Effector memory CD8-positive, alpha-beta T cell (primary cell): Measurements from ENCODE around the gene SYDE2.
A peak's percentile ranks its signal among the peaks of the same experiment; 100 is the strongest.
"Not testable (repeated sequence)": the region's sequence is repeated elsewhere in the genome, so short reads cannot be mapped to it uniquely, and the experiment has no call there.

Experiments used
- ATAC-seq: fragments of 150-1000 bp; cut with Tn5 transposase; replicated peaks from 2 replicates; pipeline ENCODE4 v1.10.0; 2021; ENCODE audit warnings: mild to moderate bottlenecking, moderate library complexity
- DNase-seq, 3 experiments: peaks; one replicate each; pipeline ENCODE4 v3.0.0; 2021
- H3K27ac Mint-ChIP-seq, 2 donors: one replicate each; pipeline ENCODE4 v1.8.0; 2022; ENCODE audit warnings: mild to moderate bottlenecking in 2 of 2, mixed read lengths in 2 of 2, moderate library complexity in 2 of 2
- H3K27me3 Mint-ChIP-seq, 2 donors: one replicate each; pipeline ENCODE4 v1.8.0; 2022; ENCODE audit warnings: mixed read lengths in 2 of 2
- H3K36me3 Mint-ChIP-seq: one replicate; pipeline ENCODE4 v1.8.0; 2022; ENCODE audit warnings: mild to moderate bottlenecking, moderate library complexity, mixed read lengths; ENCODE audit not compliant: insufficient read depth
- H3K4me1 Mint-ChIP-seq, 2 donors: one replicate each; pipeline ENCODE4 v1.8.0; 2022; ENCODE audit warnings: low read depth in 2 of 2, mixed read lengths in 2 of 2
- H3K4me3 Mint-ChIP-seq, 2 donors: one replicate each; pipeline ENCODE4 v1.8.0; 2022; ENCODE audit warnings: mild to moderate bottlenecking in 2 of 2, mixed read lengths in 2 of 2, moderate library complexity in 2 of 2
- H3K9me3 Mint-ChIP-seq, 2 donors: one replicate each; pipeline ENCODE4 v1.8.0; 2022; ENCODE audit warnings: mixed read lengths in 2 of 2
- total RNA-seq, 9 experiments: gene quantifications; one replicate each; lab custom pipeline; 2026; lab: John Stamatoyannopoulos, UW

Gene SYDE2
- total RNA-seq, result 4.0 to 14.1 (median 7.4) reads per million in 9 experiments

- Mint-ChIP-seq H3K27ac (peak within 1 kb of the TSS; percentile 94), H3K4me1 (peaks cover 8 to 20% of the 10 kb centered on the region in 2 donors), H3K9me3 (no peaks in the 10 kb centered on the region), H3K27me3 (peaks cover 11 to 14% of the 10 kb centered on the region in 2 donors), H3K36me3 (peaks cover 7% of the 10 kb centered on the region), H3K4me3 (peak within 1 kb of the TSS; percentile 94 to 96)
- DNase-seq (peak; percentile 66 to 76 (median 73)), ATAC-seq (peak; percentile 80)
Observed at GRCh38 chr1:85200463-85201339, at the start of gene SYDE2. Gene SYDE2 (minus strand): TSS chr1:85201016. CDS start chr1:85200996, 20 bp downstream.

GRCh38 chr1:85249042-85249441 lies 48.2 kb upstream of the SYDE2 start:
- not testable (repeated sequence) for H3K4me1 Mint-ChIP-seq, H3K27ac Mint-ChIP-seq, H3K27me3 Mint-ChIP-seq, DNase-seq, H3K4me3 Mint-ChIP-seq, H3K9me3 Mint-ChIP-seq, ATAC-seq
- peaks cover 19% of the 10 kb centered on the region for H3K36me3 Mint-ChIP-seq

GRCh38 chr1:85245891-85246290 lies 45.1 kb upstream of the SYDE2 start:
- no peak overlapping the region for H3K4me3 Mint-ChIP-seq
- DNase-seq, result no peak

DNA sequence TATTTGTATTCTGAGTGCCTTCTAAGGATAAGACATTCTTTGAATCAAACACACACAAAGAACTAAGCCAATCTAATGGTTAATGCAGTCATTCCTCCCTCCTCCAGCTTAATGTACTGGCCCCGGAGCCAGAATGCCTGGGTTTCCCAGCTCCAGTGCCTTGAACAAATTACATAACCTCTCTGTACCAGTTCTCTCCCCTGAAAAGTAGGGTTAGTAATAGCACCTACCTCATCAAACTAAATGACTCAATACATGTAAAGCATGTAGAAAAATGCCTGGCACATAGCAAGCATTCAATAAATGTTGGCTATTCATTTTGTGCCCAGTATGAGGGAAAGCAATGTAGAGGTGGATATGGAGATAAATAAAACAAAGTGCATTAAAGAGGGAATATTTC lies 44.6 kb upstream of the SYDE2 start:
- ATAC-seq, result no peak
- Mint-ChIP-seq H3K4me3 (no peak overlapping the region), H3K27me3 (no peaks in the 10 kb centered on the region), H3K27ac (no peak overlapping the region), H3K9me3 (no peaks in the 10 kb centered on the region), H3K36me3 (no peaks in the 10 kb centered on the region), H3K4me1 (no peaks in the 10 kb centered on the region)
- DNase-seq, result no peak

More at GRCh38 chr1:85245891-85246290, 45.1 kb upstream of the SYDE2 start:
- H3K36me3 Mint-ChIP-seq, result peaks cover 4% of the 10 kb centered on the region
- H3K9me3 Mint-ChIP-seq, result no peaks in the 10 kb centered on the region
- no peaks in the 10 kb centered on the region for H3K4me1 Mint-ChIP-seq
- ATAC-seq, result no peak
- H3K27me3 Mint-ChIP-seq, result no peaks in the 10 kb centered on the region
- no peak overlapping the region for H3K27ac Mint-ChIP-seq

- no peak for ATAC-seq
- H3K9me3 Mint-ChIP-seq, result no peaks in the 10 kb centered on the region
- H3K4me3 Mint-ChIP-seq, result no peak overlapping the region
- H3K27me3 Mint-ChIP-seq, result no peaks in the 10 kb centered on the region
- H3K36me3 Mint-ChIP-seq, result no peaks in the 10 kb centered on the region
- no peaks in the 10 kb centered on the region for H3K4me1 Mint-ChIP-seq
- no peak overlapping the region for H3K27ac Mint-ChIP-seq
- no peak for DNase-seq
Observed at GRCh38 chr1:85244271-85245061, 43.6 kb upstream of the SYDE2 start.

GRCh38 chr1:85243372-85243771 lies 42.6 kb upstream of the SYDE2 start:
- Mint-ChIP-seq H3K27ac (no peak overlapping the region), H3K4me1 (no peaks in the 10 kb centered on the region), H3K27me3 (no peaks in the 10 kb centered on the region), H3K4me3 (no peak overlapping the region), H3K9me3 (no peaks in the 10 kb centered on the region), H3K36me3 (no peaks in the 10 kb centered on the region)
- no peak for DNase-seq
- ATAC-seq, result no peak

DNA sequence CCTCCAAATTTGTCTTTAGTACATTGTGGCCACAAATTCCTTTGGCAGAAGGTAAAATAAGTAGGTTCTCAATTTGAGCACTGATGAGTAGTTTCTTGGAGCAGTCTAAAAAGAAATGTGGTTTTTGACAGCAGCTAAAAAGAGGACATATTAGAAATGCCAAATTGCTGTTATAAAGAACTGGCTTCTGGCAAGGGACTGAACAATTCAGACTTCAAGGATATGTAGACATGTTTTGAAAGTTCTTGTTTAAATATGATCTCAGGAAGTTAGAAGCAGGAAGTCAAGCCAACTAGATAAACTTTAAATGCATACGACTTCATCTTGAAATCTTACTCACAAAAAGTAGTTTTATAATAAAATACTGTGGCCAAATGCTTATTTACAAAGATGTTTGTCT lies 39.8 kb upstream of the SYDE2 start:
- Mint-ChIP-seq H3K4me3 (no peak overlapping the region), H3K9me3 (no peaks in the 10 kb centered on the region), H3K4me1 (no peaks in the 10 kb centered on the region), H3K27me3 (peaks cover 5 to 15% of the 10 kb centered on the region in 2 donors), H3K36me3 (no peaks in the 10 kb centered on the region), H3K27ac (peak overlapping the region in 1 of 2 donors; percentile 46)
- ATAC-seq (no peak), DNase-seq (no peak)

DNA sequence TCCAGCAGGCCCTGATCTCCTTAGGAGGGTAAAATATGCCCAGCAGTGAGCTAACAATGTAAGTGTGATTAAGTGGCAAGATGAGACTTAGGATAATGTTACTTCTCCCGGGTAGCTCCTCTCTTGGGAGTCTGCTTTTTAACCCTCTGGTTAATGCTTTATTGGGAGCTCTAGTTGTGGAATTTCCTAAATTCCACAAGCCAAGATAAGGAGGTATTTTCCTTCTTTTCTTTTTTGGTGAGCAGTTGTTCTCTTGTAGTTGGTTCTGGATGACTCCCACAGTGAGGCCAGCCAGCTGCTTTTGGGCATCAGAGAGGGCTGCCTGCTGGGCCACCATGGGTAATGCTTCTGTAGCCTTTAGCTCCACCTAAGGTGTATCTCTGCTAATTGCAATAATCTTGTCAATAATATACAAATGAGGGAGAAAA lies 39.4 kb upstream of the SYDE2 start:
- Mint-ChIP-seq H3K36me3 (no peaks in the 10 kb centered on the region), H3K4me3 (no peak overlapping the region), H3K27ac (peak overlapping the region in 1 of 2 donors; percentile 46), H3K9me3 (no peaks in the 10 kb centered on the region), H3K4me1 (no peaks in the 10 kb centered on the region), H3K27me3 (peaks cover 5 to 19% of the 10 kb centered on the region in 2 donors)
- ATAC-seq, result peak; percentile 64
- DNase-seq, result no peak

GRCh38 chr1:85237613-85238012 lies 36.8 kb upstream of the SYDE2 start:
- H3K9me3 Mint-ChIP-seq, result no peaks in the 10 kb centered on the region
- H3K4me3 Mint-ChIP-seq, result no peak overlapping the region
- ATAC-seq, result no peak
- no peaks in the 10 kb centered on the region for H3K4me1 Mint-ChIP-seq
- no peaks in the 10 kb centered on the region for H3K36me3 Mint-ChIP-seq
- no peak overlapping the region for H3K27ac Mint-ChIP-seq
- DNase-seq, result no peak
- H3K27me3 Mint-ChIP-seq, result peaks cover 10 to 30% of the 10 kb centered on the region in 2 donors

- Mint-ChIP-seq H3K27me3 (peaks cover 21 to 32% of the 10 kb centered on the region in 2 donors), H3K36me3 (no peaks in the 10 kb centered on the region), H3K4me3 (no peak overlapping the region), H3K27ac (no peak overlapping the region), H3K4me1 (no peaks in the 10 kb centered on the region), H3K9me3 (no peaks in the 10 kb centered on the region)
- ATAC-seq (peak; percentile 29), DNase-seq (no peak)
Observed at GRCh38 chr1:85230305-85230977, 29.6 kb upstream of the SYDE2 start.

- Mint-ChIP-seq H3K9me3 (no peaks in the 10 kb centered on the region), H3K4me3 (no peak overlapping the region), H3K27ac (no peak overlapping the region), H3K27me3 (peaks cover 13 to 32% of the 10 kb centered on the region in 2 donors), H3K4me1 (no peaks in the 10 kb centered on the region), H3K36me3 (no peaks in the 10 kb centered on the region)
- no peak for ATAC-seq
- DNase-seq, result no peak
Observed at GRCh38 chr1:85229574-85230097, 28.8 kb upstream of the SYDE2 start.

DNA sequence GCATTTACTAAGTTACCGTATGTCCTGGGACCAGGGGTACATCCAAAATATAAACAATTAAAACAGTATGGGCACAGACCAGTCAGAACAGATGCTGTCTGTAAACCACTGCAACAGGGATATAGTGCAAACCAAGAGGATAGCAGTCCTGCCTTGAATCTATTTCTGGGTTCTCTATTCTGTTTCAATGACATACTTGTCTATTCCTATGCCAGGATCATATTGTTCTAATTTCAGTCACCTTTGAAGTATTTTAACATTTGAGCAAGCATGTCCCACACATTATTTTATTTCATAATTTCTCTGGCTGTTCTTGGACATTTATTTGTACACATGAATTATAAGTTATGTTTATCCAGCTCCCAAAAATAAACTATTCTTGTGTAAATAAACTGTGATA lies 28.2 kb upstream of the SYDE2 start:
- Mint-ChIP-seq H3K4me1 (no peaks in the 10 kb centered on the region), H3K27me3 (peaks cover 8 to 29% of the 10 kb centered on the region in 2 donors), H3K36me3 (no peaks in the 10 kb centered on the region), H3K27ac (no peak overlapping the region), H3K4me3 (no peak overlapping the region), H3K9me3 (no peaks in the 10 kb centered on the region)
- DNase-seq (no peak), ATAC-seq (no peak)
